ENCODE data around the gene TBXAS1. TPM values are rescaled to one million over a fixed set of nuclear protein-coding genes. Genes with fewer than 3 reads are reported as not detected.

Gene TBXAS1
- total and polyA plus RNA-seq, 2 of the 8 experiments (the other 6 are each of a cell fraction or from before 2014, with no cell fraction given), result 0.86 to 2.1 TPM

DNA sequence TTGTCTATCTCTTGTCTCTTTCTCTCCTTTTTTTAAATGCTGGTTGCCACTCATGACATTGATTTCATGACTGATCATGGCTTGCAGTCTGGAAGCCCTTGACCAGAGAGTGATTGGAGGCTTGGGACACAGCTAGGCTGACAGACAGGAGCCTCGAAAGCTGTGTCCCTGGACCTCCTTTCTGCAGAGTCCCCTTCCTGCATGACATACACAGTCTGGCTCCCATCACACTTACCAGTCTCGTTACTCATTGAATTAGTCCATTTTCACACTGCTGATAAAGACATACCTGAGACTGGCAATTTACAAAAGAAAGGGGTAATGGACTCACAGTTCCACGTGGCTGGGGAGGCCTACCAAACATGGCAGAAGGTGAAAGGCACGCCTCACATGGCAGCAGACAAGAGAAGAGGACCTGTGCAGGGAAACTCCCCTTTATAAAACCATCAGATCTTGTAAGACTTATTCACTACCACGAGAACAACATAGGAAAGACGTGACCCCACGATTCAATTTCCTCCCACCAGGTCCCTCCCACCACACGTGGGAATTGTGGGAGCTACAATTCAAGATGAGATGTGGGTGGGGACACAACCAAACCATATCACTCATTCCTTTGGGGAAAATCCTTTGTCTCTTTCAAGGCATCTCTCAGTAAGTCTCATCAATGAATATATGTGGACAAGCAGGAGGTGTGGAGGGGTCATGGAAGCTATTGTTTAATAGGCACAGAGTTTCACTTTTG, 102.3 kb downstream of the TBXAS1 start:
- no peak overlapping the region for H2BK12ac ChIP-seq (ENCODE audit: low read depth, low read length)
- no peak overlapping the region for H2BK120ac ChIP-seq (replicated peaks; ENCODE audit: low read depth, low read length)
- no peaks in the 10 kb centered on the region for H4K20me1 ChIP-seq (replicated peaks in 1 of 2; ENCODE audit: control insufficient read depth in 1 of 2, insufficient read depth in 2 of 2, low read length in 2 of 2)
- H3K36me3 ChIP-seq (ENCODE audit: control insufficient read depth in 2 of 4, insufficient read depth in 4 of 4, low read length in 3 of 4), result no peaks in the 10 kb centered on the region
- no peak overlapping the region for H3K4me3 ChIP-seq (ENCODE audit: extremely low read depth in 1 of 4, insufficient read depth in 2 of 4, low read depth in 3 of 4, low read length in 4 of 4)
- H2BK15ac ChIP-seq (ENCODE audit: low read length), result no peak overlapping the region
- H3K4me1 ChIP-seq (replicated peaks in 1 of 4; ENCODE audit: control insufficient read depth in 3 of 4, insufficient read depth in 4 of 4, low read length in 3 of 4), result no peaks in the 10 kb centered on the region; a peak in 1 of 7 replicates
- CTCF ChIA-PET (ENCODE audit: partially characterized antibody), result interaction anchor here (1.3 kb wide), 1 partner anchor 313 kb away, joined by 4 read pairs; no protein-coding TSS in a partner anchor
- H3K4ac ChIP-seq (replicated peaks; ENCODE audit: insufficient read length, low read depth, low read length), result no peak overlapping the region
- H3K4me2 ChIP-seq (ENCODE audit: insufficient read depth in 1 of 2, low read depth in 2 of 2, low read length in 2 of 2), result no peak overlapping the region
- H3K9me3 ChIP-seq (ENCODE audit: insufficient read depth in 2 of 2, low read depth in 1 of 2, low read length in 1 of 2), result no peaks in the 10 kb centered on the region
- H3K27ac ChIP-seq (ENCODE audit: low read depth, low read length), result no peak overlapping the region
- DNase-seq (ENCODE audit: low read depth in 1 of 2, low spot score in 2 of 2) (no peak), FAIRE-seq (no peak)
- no peaks in the 10 kb centered on the region for H3K27me3 ChIP-seq (replicated peaks in 1 of 4; ENCODE audit: control insufficient read depth in 3 of 4, extremely low read depth in 1 of 4, insufficient read depth in 3 of 4, low read length in 3 of 4)
- POLR2A ChIA-PET (ENCODE audit: partially characterized antibody), result no interaction called here
- H2BK5ac ChIP-seq (ENCODE audit: low read depth, low read length), result no peak overlapping the region
- no peak overlapping the region for H4K8ac ChIP-seq (ENCODE audit: extremely low read depth, insufficient read depth, low read length)
- H3K9ac ChIP-seq (replicated peaks in 1 of 4; ENCODE audit: extremely low read depth in 1 of 4, low read depth in 3 of 4, low read length in 3 of 4), result no peak overlapping the region
- H4K91ac ChIP-seq (replicated peaks; ENCODE audit: insufficient read length, low read length), result no peak overlapping the region
- H3K18ac ChIP-seq (ENCODE audit: extremely low read depth, low read length), result no peak overlapping the region
- 72% methylated on average over 8 of the region's 8 CpGs; no CpG with 5 or more reads in 1 of the 2 experiments for WGBS, 2 experiments (ENCODE audit: extremely low coverage in 1 of 2, insufficient coverage in 1 of 2, insufficient read length in 1 of 2, insufficient replicate concordance in 2 of 2, low coverage in 1 of 2, low lambda C conversion rate in 2 of 2, missing lambda C conversion rate in 1 of 2)
- no peak overlapping the region for H4K5ac ChIP-seq (ENCODE audit: insufficient read length, low read depth, low read length)
- H3K79me2 ChIP-seq (ENCODE audit: control insufficient read depth in 1 of 2, insufficient read depth in 2 of 2, low read length in 2 of 2), result no peaks in the 10 kb centered on the region
- H2BK20ac ChIP-seq (ENCODE audit: low read length), result no peak overlapping the region
- no peak overlapping the region for H3K23ac ChIP-seq (ENCODE audit: insufficient read length)
- H2AFZ ChIP-seq (ENCODE audit: low read length), result no peak overlapping the region
- H3K14ac ChIP-seq (ENCODE audit: insufficient read length), result no peak overlapping the region
- no peak overlapping the region for H3K56ac ChIP-seq (replicated peaks; ENCODE audit: insufficient read length, low read depth, low read length)
- H3K23me2 ChIP-seq (ENCODE audit: low read depth, low read length), result no peaks in the 10 kb centered on the region
- H2AK5ac ChIP-seq (ENCODE audit: low read depth, low read length), result no peak overlapping the region
- no peaks in the 10 kb centered on the region for H3K79me1 ChIP-seq (ENCODE audit: low read depth, low read length)
- no peak for TF ChIP-seq CTBP2 (IDR thresholded peaks at IDR 0.05; ENCODE audit: borderline replicate concordance, insufficient read depth, insufficient read length, low read length)

Data from H1 (cell line).